Endodermal cell (in vitro differentiated cells): ENCODE measurements around the gene GAN. TPM values are rescaled to one million over a fixed set of nuclear protein-coding genes. Genes with fewer than 3 reads are reported as not detected.

Experiments used
- DNase-seq: peaks from one replicate; pipeline ENCODE4 v3.0.0-alpha.2; 2017
- H3K27ac ChIP-seq: 2 replicates; pipeline ENCODE4 v1.5.1; 2013; ENCODE audit warnings: mild to moderate bottlenecking, low read depth, low read length, moderate library complexity
- H3K27me3 ChIP-seq: 2 replicates; pipeline ENCODE4 v1.6.1; 2013; ENCODE audit warnings: mild to moderate bottlenecking, low read length, moderate library complexity; ENCODE audit not compliant: insufficient read depth, control insufficient read depth, poor library complexity, severe bottlenecking
- H3K36me3 ChIP-seq: 2 replicates; pipeline ENCODE4 v1.7.0; 2013; ENCODE audit warnings: mild to moderate bottlenecking, low read length, moderate library complexity; ENCODE audit not compliant: control insufficient read depth, insufficient read depth
- H3K4me1 ChIP-seq: one replicate; pipeline ENCODE4 v1.7.0; 2013; ENCODE audit warnings: low read length; ENCODE audit not compliant: control insufficient read depth, insufficient read depth
- H3K4me3 ChIP-seq: 2 replicates; pipeline ENCODE4 v1.5.1; 2013; ENCODE audit warnings: mild to moderate bottlenecking, low read length, moderate library complexity
- H3K9ac ChIP-seq: 2 replicates; pipeline ENCODE4 v1.6.1; 2013; ENCODE audit warnings: mild to moderate bottlenecking, low read length, moderate library complexity; ENCODE audit not compliant: poor library complexity, severe bottlenecking; ENCODE audit errors: extremely low read depth
- H3K9me3 ChIP-seq: 2 replicates; pipeline ENCODE4 v1.6.1; 2013; ENCODE audit warnings: mild to moderate bottlenecking, low read length, moderate library complexity; ENCODE audit not compliant: control insufficient read depth
- H3K27ac Mint-ChIP-seq: 2 replicates; pipeline ENCODE4 v1.8.0; 2020; ENCODE audit warnings: mixed read lengths
- H3K27me3 Mint-ChIP-seq: 2 replicates; pipeline ENCODE4 v1.8.0; 2021; ENCODE audit warnings: mild to moderate bottlenecking, mixed read lengths; ENCODE audit not compliant: insufficient read depth
- H3K36me3 Mint-ChIP-seq: 2 replicates; pipeline ENCODE4 v1.8.0; 2020; ENCODE audit warnings: low read depth, mixed read lengths
- H3K4me1 Mint-ChIP-seq: 2 replicates; pipeline ENCODE4 v1.8.0; 2020; ENCODE audit warnings: mixed read lengths
- H3K4me3 Mint-ChIP-seq: 2 replicates; pipeline ENCODE4 v1.8.0; 2020; ENCODE audit warnings: mild to moderate bottlenecking, moderate library complexity, mixed read lengths
- H3K9me3 Mint-ChIP-seq: 2 replicates; pipeline ENCODE4 v1.8.0; 2020; ENCODE audit warnings: mild to moderate bottlenecking, mixed read lengths
- CTCF ChIP-seq: fragments of 200-600 bp; sonication (generic); conservative IDR thresholded peaks from 2 replicates; pipeline ENCODE4 v1.5.0; 2021; ENCODE audit warnings: antibody characterized with exemption, mild to moderate bottlenecking
- WGBS, 2 experiments: methylation state at CpG; one replicate each; pipeline versions ENCODE4 v1.1.5 to v1.1.7; 2013; ENCODE audit warnings: missing lambda C conversion rate in 2 of 2, mixed read lengths in 1 of 2; ENCODE audit not compliant: insufficient coverage in 1 of 2, insufficient read length in 1 of 2; 5-methylcytosine and 5-hydroxymethylcytosine counted together
- total RNA-seq, 2 donors: library from RNA; stranded (reverse); fragmentation: NEBNext Ultra II Directional in 1 of 2; extraction: Animal tissue kit (Norgen Biotek cat#: 25700) in 1 of 2; gene quantifications; 2 replicates in 1 of 2; 3 replicates in 1 of 2; pipeline ENCODE4 v1.2.1, GENCODE V29; 2021

Gene GAN
- total RNA-seq, 2 donors from 2014 or later: 23.4 to 28.9 TPM

GRCh38 chr16:81265658-81266451, 48.9 kb upstream of the GAN start:
- 88 to 91% methylated on average over 3 to 5 of the region's 5 CpGs for WGBS, 2 experiments
- H3K36me3 ChIP-seq: no peaks in the 10 kb centered on the region
- H3K4me3 Mint-ChIP-seq: no peak overlapping the region
- no peak overlapping the region for H3K9ac ChIP-seq
- no peaks in the 10 kb centered on the region for H3K27me3 ChIP-seq
- H3K4me1 ChIP-seq: no peaks in the 10 kb centered on the region
- H3K27ac Mint-ChIP-seq: no peak overlapping the region
- no peaks in the 10 kb centered on the region for H3K4me1 Mint-ChIP-seq
- H3K9me3 Mint-ChIP-seq: peaks cover 5% of the 10 kb centered on the region
- H3K27me3 Mint-ChIP-seq: peaks cover 2% of the 10 kb centered on the region
- no peaks in the 10 kb centered on the region for H3K9me3 ChIP-seq
- TF ChIP-seq CTCF: no peak
- DNase-seq: no peak
- no peak overlapping the region for H3K27ac ChIP-seq
- no peak overlapping the region for H3K4me3 ChIP-seq
- H3K36me3 Mint-ChIP-seq: no peaks in the 10 kb centered on the region

- Histone ChIP-seq H3K4me1 (no peaks in the 10 kb centered on the region), H3K36me3 (no peaks in the 10 kb centered on the region), H3K27ac (no peak overlapping the region), H3K9ac (no peak overlapping the region), H3K9me3 (no peaks in the 10 kb centered on the region), H3K4me3 (no peak overlapping the region), H3K27me3 (no peaks in the 10 kb centered on the region)
- DNase-seq: no peak
- Mint-ChIP-seq H3K4me3 (no peak overlapping the region), H3K4me1 (no peaks in the 10 kb centered on the region), H3K36me3 (no peaks in the 10 kb centered on the region), H3K27ac (no peak overlapping the region), H3K9me3 (peaks cover 5% of the 10 kb centered on the region), H3K27me3 (peaks cover 2% of the 10 kb centered on the region)
- no peak for TF ChIP-seq CTCF
- WGBS, 2 experiments: 82 to 87% methylated on average over 5 to 7 of the region's 7 CpGs
Measured at GRCh38 chr16:81266680-81267095, 48.1 kb upstream of the GAN start.

GRCh38 chr16:81268509-81268908, 46.3 kb upstream of the GAN start:
- H3K36me3 Mint-ChIP-seq: no peaks in the 10 kb centered on the region
- Histone ChIP-seq H3K4me1 (no peaks in the 10 kb centered on the region), H3K36me3 (no peaks in the 10 kb centered on the region), H3K27me3 (no peaks in the 10 kb centered on the region), H3K9ac (no peak overlapping the region), H3K9me3 (no peaks in the 10 kb centered on the region), H3K27ac (no peak overlapping the region), H3K4me3 (no peak overlapping the region)
- WGBS, 2 experiments: 87 to 96% methylated on average over 4 to 5 of the region's 5 CpGs
- no peak for DNase-seq
- peaks cover 2% of the 10 kb centered on the region for H3K27me3 Mint-ChIP-seq
- H3K27ac Mint-ChIP-seq: no peak overlapping the region
- H3K4me3 Mint-ChIP-seq: no peak overlapping the region
- no peak for TF ChIP-seq CTCF
- H3K9me3 Mint-ChIP-seq: no peaks in the 10 kb centered on the region
- H3K4me1 Mint-ChIP-seq: no peaks in the 10 kb centered on the region
